HCT116 (cell line): ENCODE measurements around the gene KRT37. TPM values are rescaled to one million over a fixed set of nuclear protein-coding genes. Genes with fewer than 3 reads are reported as not detected.

Experiments used
- ATAC-seq: fragments of 200-7000 bp; cut with Tn5 transposase; 2 replicates; pipeline ENCODE4 v1.9.1; 2020; ENCODE audit warnings: mild to moderate bottlenecking, moderate library complexity
- BruUV-seq: library from RNA; stranded (reverse); fragments of 400-500 nt; replicated peaks from 2 replicates; lab custom pipeline; 2021; lab: Mats Ljungman, UMichigan
- CTCF ChIA-PET: fragments of 300-600 bp; sonication (Branson Sonifier 250); formaldehyde crosslinking; loops from one replicate; lab custom pipeline; 2021; ENCODE audit warnings: antibody characterized with exemption; lab: Charles Lee
- POLR2A ChIA-PET: fragments of 300-600, 350-600 bp; sonication (Branson Sonifier 250); formaldehyde crosslinking; loops from one replicate; lab custom pipeline; 2021; ENCODE audit warnings: antibody characterized with exemption; lab: Charles Lee
- RAD21 ChIA-PET, 2 experiments: fragments of 300-600 bp; sonication (Branson Sonifier 250); formaldehyde crosslinking; loops; one replicate each; lab custom pipeline; 2023; ENCODE audit warnings: low total read pairs in 2 of 2; ENCODE audit not compliant: uncharacterized antibody in 2 of 2, unreplicated experiment in 2 of 2, low non-redundant PET in 1 of 2; lab: Charles Lee
- DNase-seq: peaks from one replicate; pipeline ENCODE4 v3.0.0-alpha.2; 2010; ENCODE audit warnings: low read depth, low spot score
- H2AFZ ChIP-seq: fragments of 200-600 bp; shearing (Covaris generic), sonication (generic); 2 replicates; pipeline ENCODE4 v1.6.1; 2017; ENCODE audit warnings: low read depth, mixed run types, mixed read lengths, antibody characterized with exemption, low read length; ENCODE audit not compliant: poor library complexity, severe bottlenecking
- H3K27ac ChIP-seq: 2 replicates; pipeline ENCODE4 v1.5.1; 2012; ENCODE audit warnings: low read depth, low read length
- H3K27me3 ChIP-seq: fragments of 200-600 bp; sonication (generic); 2 replicates; pipeline ENCODE4 v1.6.1; 2016; ENCODE audit warnings: mixed run types, low read length, mixed read lengths; ENCODE audit not compliant: insufficient read depth
- H3K36me3 ChIP-seq, 2 experiments: fragments of 200-500 bp in 1 of 2; fragments of 200-600 bp in 1 of 2; sonication (Bioruptor generic) in 1 of 2; sonication (generic) in 1 of 2; 2 replicates each; pipeline versions ENCODE4 v1.5.1 to v1.6.1; 2014 to 2016; ENCODE audit warnings: low read length in 2 of 2, inconsistent platforms in 1 of 2, mixed read lengths in 1 of 2, mixed run types in 1 of 2; ENCODE audit not compliant: insufficient read depth in 2 of 2, control insufficient read depth in 1 of 2
- H3K4me1 ChIP-seq, 2 experiments: fragments of 200-600 bp in 1 of 2; sonication (generic) in 1 of 2; 2 replicates each; pipeline versions ENCODE4 v1.5.1 to v1.6.1; 2012 to 2017; ENCODE audit warnings: low read length in 2 of 2, inconsistent platforms in 1 of 2, mild to moderate bottlenecking in 1 of 2, mixed read lengths in 1 of 2, mixed run types in 1 of 2, moderate library complexity in 1 of 2; ENCODE audit not compliant: insufficient read depth in 2 of 2, control insufficient read depth in 1 of 2
- H3K4me2 ChIP-seq: fragments of 200-600 bp; sonication (generic); 2 replicates; pipeline ENCODE4 v1.6.1; 2017; ENCODE audit warnings: mixed run types, low read length, mixed read lengths
- H3K4me3 ChIP-seq, 2 experiments: fragments of 200-600 bp in 1 of 2; sonication (generic) in 1 of 2; replicated peaks in 1 of 2; 2 replicates each; pipeline ENCODE4 v1.5.1; 2011 to 2016; ENCODE audit warnings: low read length in 2 of 2, control low read depth in 1 of 2, low read depth in 1 of 2, mild to moderate bottlenecking in 1 of 2, mixed read lengths in 1 of 2, mixed run types in 1 of 2
- H3K79me2 ChIP-seq: fragments of 200-600 bp; sonication (generic); 2 replicates; pipeline ENCODE4 v1.6.1; 2017; ENCODE audit warnings: mild to moderate bottlenecking, mixed run types, low read length, moderate library complexity, mixed read lengths; ENCODE audit not compliant: insufficient read depth
- H3K9ac ChIP-seq: fragments of 200-600 bp; sonication (generic); 2 replicates; pipeline ENCODE4 v1.6.1; 2016; ENCODE audit warnings: low read length, mixed read lengths
- H3K9me2 ChIP-seq: fragments of 200-600 bp; sonication (generic), shearing (Covaris generic); 2 replicates; pipeline ENCODE4 v1.6.1; 2017; ENCODE audit warnings: mixed run types, mild to moderate bottlenecking, moderate library complexity; ENCODE audit not compliant: insufficient read depth
- H3K9me3 ChIP-seq, 2 experiments: fragments of 200-500 bp in 1 of 2; fragments of 200-600 bp in 1 of 2; sonication (Bioruptor generic) in 1 of 2; sonication (generic) in 1 of 2; 2 replicates each; pipeline ENCODE4 v1.6.1; 2014 to 2017; ENCODE audit warnings: low read length in 2 of 2, mixed read lengths in 2 of 2, inconsistent platforms in 1 of 2, low read depth in 1 of 2, mild to moderate bottlenecking in 1 of 2, mixed run types in 1 of 2, moderate library complexity in 1 of 2; ENCODE audit not compliant: control insufficient read depth in 1 of 2, insufficient read depth in 1 of 2
- H4K20me1 ChIP-seq: fragments of 200-600 bp; sonication (generic), shearing (Covaris generic); 2 replicates; pipeline ENCODE4 v1.6.1; 2017; ENCODE audit warnings: mixed run types, mild to moderate bottlenecking, moderate library complexity; ENCODE audit not compliant: insufficient read depth
- CBX3 ChIP-seq: IDR thresholded peaks from 2 replicates; pipeline ENCODE4 v1.6.1; 2012; ENCODE audit warnings: low read depth
- CEBPB ChIP-seq: IDR thresholded peaks from 2 replicates; pipeline ENCODE4 v1.6.1; 2012; ENCODE audit warnings: low read depth
- EGR1 ChIP-seq: IDR thresholded peaks from 2 replicates; pipeline ENCODE4 v1.6.1; 2012; ENCODE audit warnings: low read depth
- EZH2phosphoT487 ChIP-seq: fragments of 200-600 bp; IDR thresholded peaks from 2 replicates; pipeline ENCODE4 v1.6.1; 2018; ENCODE audit warnings: antibody characterized with exemption, borderline replicate concordance
- FOSL1 ChIP-seq: IDR thresholded peaks from 2 replicates; pipeline ENCODE4 v1.6.1; 2012; ENCODE audit warnings: low read depth
- JUND ChIP-seq: IDR thresholded peaks from 2 replicates; pipeline ENCODE4 v1.6.1; 2012
- POLR2A ChIP-seq: IDR thresholded peaks from 2 replicates; pipeline ENCODE4 v1.7.0; 2011; ENCODE audit warnings: borderline replicate concordance; ENCODE audit not compliant: insufficient read depth, insufficient read length; ENCODE audit errors: extremely low read depth
- POLR2AphosphoS5 ChIP-seq: IDR thresholded peaks from 2 replicates; pipeline ENCODE4 v1.6.1; 2011; ENCODE audit warnings: mild to moderate bottlenecking, low read depth, low read length, moderate library complexity
- RAD21 ChIP-seq: IDR thresholded peaks from 2 replicates; pipeline ENCODE4 v1.6.1; 2012; ENCODE audit warnings: low read depth, mild to moderate bottlenecking
- SIN3A ChIP-seq: IDR thresholded peaks from 2 replicates; pipeline ENCODE4 v1.6.1; 2012; ENCODE audit warnings: low read depth
- SP1 ChIP-seq: IDR thresholded peaks from 2 replicates; pipeline ENCODE4 v1.6.1; 2012; ENCODE audit warnings: low read depth
- SRF ChIP-seq: IDR thresholded peaks from 2 replicates; pipeline ENCODE4 v1.6.1; 2012; ENCODE audit warnings: low read depth
- TCF7L2 ChIP-seq: IDR thresholded peaks from 2 replicates; pipeline ENCODE4 v1.7.0; 2011; ENCODE audit warnings: borderline replicate concordance, inconsistent platforms; ENCODE audit not compliant: insufficient read depth, insufficient read length; ENCODE audit errors: extremely low read depth
- ZBTB33 ChIP-seq: IDR thresholded peaks from 2 replicates; pipeline ENCODE4 v1.6.1; 2011; ENCODE audit warnings: mild to moderate bottlenecking, low read length, moderate library complexity; ENCODE audit not compliant: insufficient replicate concordance; ENCODE audit errors: extremely low read depth
- ZFX ChIP-seq: fragments of 450-650 bp; IDR thresholded peaks from 2 replicates; pipeline ENCODE4 v1.6.1; 2017
- ZNF274 ChIP-seq: fragments of 200-500 bp; sonication (Bioruptor generic); IDR thresholded peaks from 2 replicates; pipeline ENCODE4 v1.6.1; 2014; ENCODE audit warnings: mild to moderate bottlenecking, low read depth, low read length, inconsistent platforms
- intact Hi-C: fragments of 100-400 bp; cut with micrococcal nuclease; formaldehyde crosslinking; loops from 2 replicates; pipeline ENCODE4 v1.10.0; 2022
- total RNA-seq: library from RNA; stranded (reverse); gene quantifications from one replicate; pipeline ENCODE4 v1.2.1, GENCODE V29; 2021; ENCODE audit not compliant: unreplicated experiment
- TF ChIP-seq, protein P1 (sequence below): IDR thresholded peaks from 2 replicates; pipeline ENCODE4 v1.6.1; 2012; ENCODE audit warnings: low read depth
- TF ChIP-seq, protein P2 (sequence below): IDR thresholded peaks from 2 replicates; pipeline ENCODE4 v1.6.1; 2012
- TF ChIP-seq, protein P3 (sequence below), 3 experiments: fragments of 200-600 bp in 1 of 3; sonication (generic) in 1 of 3; IDR thresholded peaks in 2 of 3; conservative IDR thresholded peaks in 1 of 3; 2 replicates each; pipeline ENCODE4 v1.5.1; 2012 to 2017; ENCODE audit warnings: low read depth in 2 of 3, low read length in 2 of 3, antibody characterized with exemption in 1 of 3, borderline replicate concordance in 1 of 3, control low read depth in 1 of 3, mild to moderate bottlenecking in 1 of 3, mixed read lengths in 1 of 3, mixed run types in 1 of 3, moderate library complexity in 1 of 3; ENCODE audit not compliant: insufficient read depth in 1 of 3

KRT37 gene
- total RNA-seq, 1 experiment from 2014 or later, result not detected

GRCh38 chr17:41444186-41444585 lies 19.8 kb upstream of the KRT37 start:
- Histone ChIP-seq H3K4me3 (no peak overlapping the region), H2AFZ (no peak overlapping the region), H3K27ac (no peak overlapping the region), H3K9me2 (no peaks in the 10 kb centered on the region), H3K36me3 (no peaks in the 10 kb centered on the region), H3K9ac (no peak overlapping the region), H3K4me1 (peaks cover 0 to 7% of the 10 kb centered on the region in 2 experiments; a peak in 1 of 4 replicates), H4K20me1 (no peaks in the 10 kb centered on the region), H3K79me2 (no peaks in the 10 kb centered on the region), H3K27me3 (no peaks in the 10 kb centered on the region), H3K4me2 (no peak overlapping the region), H3K9me3 (no peaks in the 10 kb centered on the region)
- ATAC-seq, result no peak
- BruUV-seq, result no TSS peak
- CTCF ChIA-PET, result no interaction called here
- POLR2A ChIA-PET, result no interaction called here
- no peak for DNase-seq
- intact Hi-C loops, result no loop called here
- RAD21 ChIA-PET, result no interaction called here
- TF ChIP-seq RAD21, result no peak
- TF ChIP-seq, protein P1, sequence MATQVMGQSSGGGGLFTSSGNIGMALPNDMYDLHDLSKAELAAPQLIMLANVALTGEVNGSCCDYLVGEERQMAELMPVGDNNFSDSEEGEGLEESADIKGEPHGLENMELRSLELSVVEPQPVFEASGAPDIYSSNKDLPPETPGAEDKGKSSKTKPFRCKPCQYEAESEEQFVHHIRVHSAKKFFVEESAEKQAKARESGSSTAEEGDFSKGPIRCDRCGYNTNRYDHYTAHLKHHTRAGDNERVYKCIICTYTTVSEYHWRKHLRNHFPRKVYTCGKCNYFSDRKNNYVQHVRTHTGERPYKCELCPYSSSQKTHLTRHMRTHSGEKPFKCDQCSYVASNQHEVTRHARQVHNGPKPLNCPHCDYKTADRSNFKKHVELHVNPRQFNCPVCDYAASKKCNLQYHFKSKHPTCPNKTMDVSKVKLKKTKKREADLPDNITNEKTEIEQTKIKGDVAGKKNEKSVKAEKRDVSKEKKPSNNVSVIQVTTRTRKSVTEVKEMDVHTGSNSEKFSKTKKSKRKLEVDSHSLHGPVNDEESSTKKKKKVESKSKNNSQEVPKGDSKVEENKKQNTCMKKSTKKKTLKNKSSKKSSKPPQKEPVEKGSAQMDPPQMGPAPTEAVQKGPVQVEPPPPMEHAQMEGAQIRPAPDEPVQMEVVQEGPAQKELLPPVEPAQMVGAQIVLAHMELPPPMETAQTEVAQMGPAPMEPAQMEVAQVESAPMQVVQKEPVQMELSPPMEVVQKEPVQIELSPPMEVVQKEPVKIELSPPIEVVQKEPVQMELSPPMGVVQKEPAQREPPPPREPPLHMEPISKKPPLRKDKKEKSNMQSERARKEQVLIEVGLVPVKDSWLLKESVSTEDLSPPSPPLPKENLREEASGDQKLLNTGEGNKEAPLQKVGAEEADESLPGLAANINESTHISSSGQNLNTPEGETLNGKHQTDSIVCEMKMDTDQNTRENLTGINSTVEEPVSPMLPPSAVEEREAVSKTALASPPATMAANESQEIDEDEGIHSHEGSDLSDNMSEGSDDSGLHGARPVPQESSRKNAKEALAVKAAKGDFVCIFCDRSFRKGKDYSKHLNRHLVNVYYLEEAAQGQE, result no peak
- no peak for TF ChIP-seq EZH2phosphoT487
- no peak for TF ChIP-seq EGR1
- TF ChIP-seq JUND, result no peak
- no peak for TF ChIP-seq FOSL1
- no peak for TF ChIP-seq CEBPB
- TF ChIP-seq, protein P2, sequence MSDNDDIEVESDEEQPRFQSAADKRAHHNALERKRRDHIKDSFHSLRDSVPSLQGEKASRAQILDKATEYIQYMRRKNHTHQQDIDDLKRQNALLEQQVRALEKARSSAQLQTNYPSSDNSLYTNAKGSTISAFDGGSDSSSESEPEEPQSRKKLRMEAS, result no peak
- TF ChIP-seq ZNF274, result no peak
- TF ChIP-seq SRF, result no peak
- no peak for TF ChIP-seq CBX3
- TF ChIP-seq SIN3A, result no peak
- TF ChIP-seq, protein P3, sequence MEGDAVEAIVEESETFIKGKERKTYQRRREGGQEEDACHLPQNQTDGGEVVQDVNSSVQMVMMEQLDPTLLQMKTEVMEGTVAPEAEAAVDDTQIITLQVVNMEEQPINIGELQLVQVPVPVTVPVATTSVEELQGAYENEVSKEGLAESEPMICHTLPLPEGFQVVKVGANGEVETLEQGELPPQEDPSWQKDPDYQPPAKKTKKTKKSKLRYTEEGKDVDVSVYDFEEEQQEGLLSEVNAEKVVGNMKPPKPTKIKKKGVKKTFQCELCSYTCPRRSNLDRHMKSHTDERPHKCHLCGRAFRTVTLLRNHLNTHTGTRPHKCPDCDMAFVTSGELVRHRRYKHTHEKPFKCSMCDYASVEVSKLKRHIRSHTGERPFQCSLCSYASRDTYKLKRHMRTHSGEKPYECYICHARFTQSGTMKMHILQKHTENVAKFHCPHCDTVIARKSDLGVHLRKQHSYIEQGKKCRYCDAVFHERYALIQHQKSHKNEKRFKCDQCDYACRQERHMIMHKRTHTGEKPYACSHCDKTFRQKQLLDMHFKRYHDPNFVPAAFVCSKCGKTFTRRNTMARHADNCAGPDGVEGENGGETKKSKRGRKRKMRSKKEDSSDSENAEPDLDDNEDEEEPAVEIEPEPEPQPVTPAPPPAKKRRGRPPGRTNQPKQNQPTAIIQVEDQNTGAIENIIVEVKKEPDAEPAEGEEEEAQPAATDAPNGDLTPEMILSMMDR (IDR thresholded peaks at IDR 0.05 in 2 of 3, conservative IDR thresholded peaks at IDR 0.05 in 1 of 3; ENCODE audit: borderline replicate concordance in 1 of 3, insufficient read depth in 1 of 3, low read depth in 2 of 3, low read length in 2 of 3), result no peak
- no peak for TF ChIP-seq POLR2AphosphoS5
- no peak for TF ChIP-seq ZBTB33
- TF ChIP-seq TCF7L2, result no peak
- no peak for TF ChIP-seq POLR2A
- TF ChIP-seq SP1, result no peak
- no peak for TF ChIP-seq ZFX
